D721Med (cell line): Measurements from ENCODE around the gene PCSK6.
"Not testable (repeated sequence)": the region's sequence is repeated elsewhere in the genome, so short reads cannot be mapped to it uniquely, and the experiment has no call there.

ENCODE experiments used
- DNase-seq: peaks from one replicate; pipeline ENCODE4 v3.0.0; 2011; ENCODE audit warnings: low spot score; ENCODE audit not compliant: insufficient read length
- FAIRE-seq: peaks from 2 replicates; lab custom pipeline; 2011; peaks lifted over from hg19 to GRCh38; lab: Jason Lieb, UNC
- CTCF ChIP-seq: IDR thresholded peaks from 2 replicates; pipeline ENCODE4 v1.5.1; 2012; ENCODE audit warnings: mild to moderate bottlenecking, control low read depth; ENCODE audit not compliant: insufficient read depth; ENCODE audit errors: missing control alignments

The PCSK6 gene

GRCh38 chr15:101376615-101377395, 112.7 kb downstream of the PCSK6 start:
- FAIRE-seq = no peak
- no peak for DNase-seq
- TF ChIP-seq CTCF = no peak

GRCh38 chr15:101375006-101375405, 114.5 kb downstream of the PCSK6 start:
- DNase-seq, FAIRE-seq: not testable (repeated sequence)

- no peak for TF ChIP-seq CTCF
- DNase-seq (no peak), FAIRE-seq (no peak)
These were observed 115.2 kb downstream of the PCSK6 start for GRCh38 chr15:101374326-101374725.

GRCh38 chr15:101373577-101373976, 115.9 kb downstream of the PCSK6 start:
- no peak for FAIRE-seq
- DNase-seq = no peak
- TF ChIP-seq CTCF = no peak

- no peak for TF ChIP-seq CTCF
- no peak for FAIRE-seq
- DNase-seq = no peak
These were observed 116.5 kb downstream of the PCSK6 start for GRCh38 chr15:101372960-101373525.

- DNase-seq (no peak), FAIRE-seq (no peak)
- TF ChIP-seq CTCF = no peak
These were observed 117.3 kb downstream of the PCSK6 start for GRCh38 chr15:101372149-101372577.

GRCh38 chr15:101371519-101371918, 118.0 kb downstream of the PCSK6 start:
- no peak for TF ChIP-seq CTCF
- FAIRE-seq (no peak), DNase-seq (peak; percentile 68)
